Neuron (in vitro differentiated cells): ENCODE data around the gene DHFR.
"Not testable (repeated sequence)": the region's sequence is repeated elsewhere in the genome, so short reads cannot be mapped to it uniquely, and the experiment has no call there.

Experiments used
- H2AFZ ChIP-seq: one replicate; pipeline ENCODE4 v1.6.1; 2013; ENCODE audit warnings: low read depth, mild to moderate bottlenecking, inconsistent platforms, low read length, moderate library complexity
- H3K27me3 ChIP-seq: one replicate; pipeline ENCODE4 v1.6.1; 2013; ENCODE audit warnings: low read length; ENCODE audit not compliant: insufficient read depth
- H3K36me3 ChIP-seq: one replicate; pipeline ENCODE4 v1.6.1; 2013; ENCODE audit warnings: low read length; ENCODE audit not compliant: insufficient read depth
- H3K4me1 ChIP-seq: one replicate; pipeline ENCODE4 v1.6.1; 2013; ENCODE audit warnings: low read length; ENCODE audit not compliant: insufficient read depth
- H3K4me3 ChIP-seq: 2 replicates; pipeline ENCODE4 v1.5.1; 2013; ENCODE audit warnings: mild to moderate bottlenecking, low read length, moderate library complexity
- H3K9me3 ChIP-seq: one replicate; pipeline ENCODE4 v1.6.1; 2013; ENCODE audit warnings: low read length

DHFR gene

GRCh38 chr5:80672140-80672736, 17.5 kb upstream of the DHFR start:
- Histone ChIP-seq H3K9me3 (no peaks in the 10 kb centered on the region), H3K36me3 (peaks cover 42% of the 10 kb centered on the region), H3K27me3 (no peaks in the 10 kb centered on the region), H2AFZ (no peak overlapping the region), H3K4me3 (no peak overlapping the region), H3K4me1 (no peaks in the 10 kb centered on the region)

- peaks cover 59% of the 10 kb centered on the region for H3K36me3 ChIP-seq
- H3K4me3 ChIP-seq: no peak overlapping the region
- no peaks in the 10 kb centered on the region for H3K27me3 ChIP-seq
These were observed 13.5 kb upstream of the DHFR start for GRCh38 chr5:80668016-80668969.

GRCh38 chr5:80667384-80667783, 12.6 kb upstream of the DHFR start:
- H3K27me3 ChIP-seq: no peaks in the 10 kb centered on the region
- H3K4me3 ChIP-seq: no peak overlapping the region
- H3K9me3 ChIP-seq: peaks cover 5% of the 10 kb centered on the region
- H3K4me1 ChIP-seq: no peaks in the 10 kb centered on the region
- H3K36me3 ChIP-seq: peaks cover 54% of the 10 kb centered on the region
- H2AFZ ChIP-seq: no peak overlapping the region

More at GRCh38 chr5:80668016-80668969, 13.5 kb upstream of the DHFR start:
- Histone ChIP-seq H2AFZ (no peak overlapping the region), H3K9me3 (no peaks in the 10 kb centered on the region), H3K4me1 (no peaks in the 10 kb centered on the region)

- Histone ChIP-seq H3K4me1 (no peaks in the 10 kb centered on the region), H3K36me3 (peaks cover 67% of the 10 kb centered on the region), H3K9me3 (peaks cover 5% of the 10 kb centered on the region), H3K4me3 (no peak overlapping the region), H2AFZ (no peak overlapping the region), H3K27me3 (no peaks in the 10 kb centered on the region)
These were observed 10.3 kb upstream of the DHFR start for GRCh38 chr5:80665057-80665456.

- Histone ChIP-seq H3K4me1 (no peaks in the 10 kb centered on the region), H3K4me3 (no peak overlapping the region), H2AFZ (no peak overlapping the region), H3K9me3 (peaks cover 5% of the 10 kb centered on the region), H3K27me3 (no peaks in the 10 kb centered on the region), H3K36me3 (peaks cover 78% of the 10 kb centered on the region)
These were observed 7.3 kb upstream of the DHFR start for GRCh38 chr5:80662108-80662507.

GRCh38 chr5:80660661-80661060, 5.9 kb upstream of the DHFR start:
- not testable (repeated sequence) for H2AFZ ChIP-seq, H3K9me3 ChIP-seq, H3K4me3 ChIP-seq, H3K27me3 ChIP-seq
- Histone ChIP-seq H3K4me1 (peaks cover 11% of the 10 kb centered on the region), H3K36me3 (peaks cover 69% of the 10 kb centered on the region)

- H3K4me3 ChIP-seq: no peak overlapping the region
- H3K9me3 ChIP-seq: peaks cover 5% of the 10 kb centered on the region
- no peak overlapping the region for H2AFZ ChIP-seq
- H3K4me1 ChIP-seq: peaks cover 16% of the 10 kb centered on the region
- H3K27me3 ChIP-seq: no peaks in the 10 kb centered on the region
- peaks cover 57% of the 10 kb centered on the region for H3K36me3 ChIP-seq
These were observed 4.3 kb upstream of the DHFR start for GRCh38 chr5:80659106-80659505.

GRCh38 chr5:80656425-80656824, 1.6 kb upstream of the DHFR start:
- Histone ChIP-seq H3K4me1 (peaks cover 28% of the 10 kb centered on the region), H3K4me3 (no peak overlapping the region), H3K9me3 (no peaks in the 10 kb centered on the region), H3K36me3 (peaks cover 43% of the 10 kb centered on the region), H2AFZ (no peak overlapping the region), H3K27me3 (no peaks in the 10 kb centered on the region)

- H3K4me1 ChIP-seq: peaks cover 28% of the 10 kb centered on the region
- H3K4me3 ChIP-seq: peak overlapping the region; percentile 97
- peaks cover 35% of the 10 kb centered on the region for H3K36me3 ChIP-seq
- no peaks in the 10 kb centered on the region for H3K9me3 ChIP-seq
- peak overlapping the region; percentile 75 for H2AFZ ChIP-seq
- H3K27me3 ChIP-seq: no peaks in the 10 kb centered on the region
These were observed 520 bp upstream of the DHFR start for GRCh38 chr5:80655231-80655774.

GRCh38 chr5:80654054-80654390, 761 bp downstream of the DHFR start:
- Histone ChIP-seq H3K4me1 (peaks cover 28% of the 10 kb centered on the region), H3K27me3 (no peaks in the 10 kb centered on the region), H3K9me3 (no peaks in the 10 kb centered on the region)

GRCh38 chr5:80653502-80653901, 1.3 kb downstream of the DHFR start:
- Histone ChIP-seq H2AFZ (no peak overlapping the region), H3K27me3 (no peaks in the 10 kb centered on the region), H3K4me3 (peak overlapping the region; percentile 97), H3K36me3 (peaks cover 18% of the 10 kb centered on the region), H3K9me3 (no peaks in the 10 kb centered on the region), H3K4me1 (peaks cover 28% of the 10 kb centered on the region)

More at GRCh38 chr5:80654054-80654390, 761 bp downstream of the DHFR start:
- peaks cover 22% of the 10 kb centered on the region for H3K36me3 ChIP-seq
- H3K4me3 ChIP-seq: peak overlapping the region; percentile 97
- no peak overlapping the region for H2AFZ ChIP-seq

GRCh38 chr5:80646926-80647325, 7.9 kb downstream of the DHFR start:
- H3K9me3 ChIP-seq: peaks cover 12% of the 10 kb centered on the region
- H3K36me3 ChIP-seq: peaks cover 37% of the 10 kb centered on the region
- H2AFZ ChIP-seq: no peak overlapping the region
- no peaks in the 10 kb centered on the region for H3K27me3 ChIP-seq
- H3K4me3 ChIP-seq: no peak overlapping the region
- H3K4me1 ChIP-seq: no peaks in the 10 kb centered on the region

- Histone ChIP-seq H2AFZ (no peak overlapping the region), H3K27me3 (no peaks in the 10 kb centered on the region), H3K4me3 (no peak overlapping the region), H3K36me3 (peaks cover 56% of the 10 kb centered on the region), H3K4me1 (no peaks in the 10 kb centered on the region), H3K9me3 (peaks cover 12% of the 10 kb centered on the region)
These were observed 9.9 kb downstream of the DHFR start for GRCh38 chr5:80644900-80645299.
